Activated CD8-positive, alpha-beta memory T cell treated with anti-CD3 and anti-CD28 coated beads for 48 hours (primary cell): ENCODE measurements around the gene GRIPAP1.
A peak's percentile ranks its signal among the peaks of the same experiment; 100 is the strongest.

Experiments
- DNase-seq, 3 experiments: peaks; one replicate each; pipeline ENCODE4 v3.0.0-alpha.2; 2020; ENCODE audit warnings: low read depth in 2 of 3, low spot score in 2 of 3

Gene GRIPAP1

GRCh38 chrX:49002091-49002935, at the start of gene GRIPAP1:
Gene GRIPAP1, minus strand, starts transcription at chrX:49002264. Its CDS starts 35 bp downstream, at chrX:49002229.
- peak in 2 of 3 experiments; percentile 45 to 49 for DNase-seq

GRCh38 chrX:49043987-49044281, 41.9 kb upstream of the GRIPAP1 start:
- no peak for DNase-seq

DNA sequence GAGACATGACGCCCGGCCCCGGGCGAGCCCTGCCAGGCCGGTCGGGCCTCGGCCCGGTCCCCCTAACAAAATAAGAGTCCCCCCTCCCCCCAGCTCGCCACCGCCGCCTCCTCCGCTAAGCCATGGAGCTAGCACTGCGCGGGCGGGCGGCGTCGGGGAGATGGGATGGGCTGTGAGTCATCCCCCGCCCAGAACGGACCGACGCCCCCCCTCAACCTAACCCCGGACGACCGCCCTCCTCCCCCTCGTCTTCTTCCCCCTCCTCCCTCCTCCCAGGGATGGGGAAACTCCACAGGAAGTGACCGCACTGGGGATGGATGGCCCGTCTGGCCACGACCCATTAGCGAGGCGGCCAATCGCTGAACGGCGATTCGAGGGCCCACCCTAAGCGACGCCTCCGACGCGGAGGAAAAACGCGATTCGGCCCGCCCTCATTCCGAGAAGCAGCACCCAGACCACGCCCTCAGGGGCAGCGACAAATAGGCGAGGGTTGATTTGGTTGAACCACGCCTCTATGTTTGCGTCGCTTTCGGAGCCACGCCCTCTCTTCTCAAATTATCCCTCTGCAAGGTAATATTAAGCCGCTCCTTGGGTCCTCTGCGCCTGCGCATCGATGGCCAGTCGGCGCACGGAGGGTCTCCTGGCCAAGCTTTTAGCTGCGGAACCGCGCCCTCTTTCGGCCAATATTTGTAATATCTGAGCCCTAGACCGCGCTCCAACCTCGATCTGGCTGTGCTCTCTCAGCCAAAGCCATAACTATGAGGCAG, 41.3 kb upstream of the GRIPAP1 start, which contains the start of gene TFE3:
TSS of gene TFE3 (minus strand) at position 138 of the 767 bp plus-strand sequence. CDS start at position 7, 131 bp downstream.
- peak; percentile 63 to 86 (median 75) for DNase-seq

GRCh38 chrX:49042581-49043219, 40.6 kb upstream of the GRIPAP1 start:
- no peak for DNase-seq

DNA sequence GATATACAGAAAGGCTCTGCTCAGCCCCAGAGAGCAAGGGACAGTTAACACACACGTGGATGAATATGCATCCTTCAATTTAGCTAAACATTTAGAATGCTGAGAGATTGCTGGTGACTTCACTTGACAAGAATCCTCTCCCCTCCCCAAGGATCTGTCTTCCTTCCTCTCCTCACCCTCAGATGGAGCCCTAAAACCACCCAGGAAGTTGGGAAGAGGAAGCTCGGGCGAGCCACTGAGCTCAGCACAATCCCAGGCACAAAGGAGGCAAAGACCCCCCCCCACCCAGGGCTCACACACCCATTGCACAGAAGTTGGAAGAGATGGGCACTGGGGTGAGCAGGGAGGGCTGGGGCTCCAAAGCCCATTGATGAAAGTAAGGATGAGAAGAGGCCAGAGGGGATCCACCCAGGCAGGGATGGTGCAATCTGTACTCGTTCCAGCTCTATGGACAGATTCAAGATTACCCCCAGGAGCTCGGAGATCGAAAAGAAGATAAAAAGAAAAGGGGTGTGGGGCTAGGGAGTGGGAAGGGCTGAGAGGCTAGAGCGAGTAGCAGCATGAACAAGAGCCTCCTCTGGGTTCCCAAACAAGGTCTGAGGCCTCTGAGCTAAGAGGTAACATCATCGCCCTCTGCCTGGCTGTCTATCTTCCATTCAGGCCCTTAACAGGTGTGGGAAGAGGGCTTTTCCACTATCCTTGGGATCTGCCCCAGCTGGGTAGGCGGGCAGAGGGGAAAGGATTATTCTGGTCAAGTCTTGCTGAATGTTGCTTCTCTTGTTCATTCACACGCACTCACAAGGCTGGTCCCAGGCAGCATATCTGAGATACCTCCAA, 39.9 kb upstream of the GRIPAP1 start:
- no peak for DNase-seq

- DNase-seq = no peak
Measured at GRCh38 chrX:49040376-49040955, 38.4 kb upstream of the GRIPAP1 start.

GRCh38 chrX:49039598-49040375, 37.7 kb upstream of the GRIPAP1 start:
- DNase-seq = no peak

GRCh38 chrX:49037883-49038475, 35.9 kb upstream of the GRIPAP1 start:
- DNase-seq = no peak

- no peak for DNase-seq
Measured at GRCh38 chrX:49030283-49030682, 28.2 kb upstream of the GRIPAP1 start.

DNA sequence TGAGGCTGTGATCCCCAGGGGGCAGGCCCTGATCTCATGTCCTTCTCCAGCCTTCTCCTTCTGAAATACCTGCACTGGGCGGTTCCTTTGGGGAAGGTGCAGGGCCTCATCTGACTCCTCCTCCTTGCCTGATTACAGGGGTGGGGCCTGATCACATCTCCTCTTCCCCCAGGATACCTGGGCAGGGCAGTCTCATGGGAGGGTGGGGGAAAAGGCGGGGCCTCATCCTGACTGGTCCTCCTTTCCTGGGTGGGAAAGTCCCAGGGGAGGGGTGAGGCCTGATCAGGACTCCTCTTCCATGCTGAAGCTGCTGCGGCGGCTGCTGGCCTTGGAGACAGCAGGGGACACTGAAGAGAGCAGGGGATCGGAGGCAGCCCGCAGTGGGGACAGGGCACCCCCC, 27.8 kb upstream of the GRIPAP1 start:
- DNase-seq = no peak

DNA sequence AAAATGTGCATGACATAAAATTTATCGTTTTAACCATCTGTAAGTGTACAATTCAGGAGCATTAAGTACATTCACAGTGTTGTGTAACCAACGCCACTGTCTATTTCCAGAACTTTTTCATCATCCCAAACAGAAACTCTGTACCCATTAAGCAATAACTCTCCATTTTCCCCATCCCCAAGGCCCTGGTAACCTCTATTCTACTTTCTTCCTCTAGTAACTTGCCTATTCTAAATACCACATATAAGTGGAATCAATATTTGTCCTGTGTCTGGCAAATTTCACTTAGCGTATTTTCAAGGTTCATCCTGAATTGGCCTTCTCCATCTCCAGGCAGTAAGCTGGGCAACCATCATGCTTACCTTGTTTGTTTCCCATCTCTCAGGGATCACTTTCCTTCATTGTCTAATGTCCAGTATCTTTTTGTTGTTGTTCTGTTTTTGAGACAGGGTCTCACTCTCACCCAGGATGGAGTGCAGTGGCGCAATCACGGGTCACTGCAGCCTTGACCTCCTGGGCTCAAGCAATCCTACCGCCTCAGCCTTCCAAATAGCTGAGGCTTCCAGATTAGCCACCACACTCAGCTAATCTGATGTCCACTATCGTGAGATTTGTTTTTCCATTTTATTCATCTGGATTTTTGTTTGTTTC, 17.7 kb upstream of the GRIPAP1 start:
- DNase-seq = no peak

DNA sequence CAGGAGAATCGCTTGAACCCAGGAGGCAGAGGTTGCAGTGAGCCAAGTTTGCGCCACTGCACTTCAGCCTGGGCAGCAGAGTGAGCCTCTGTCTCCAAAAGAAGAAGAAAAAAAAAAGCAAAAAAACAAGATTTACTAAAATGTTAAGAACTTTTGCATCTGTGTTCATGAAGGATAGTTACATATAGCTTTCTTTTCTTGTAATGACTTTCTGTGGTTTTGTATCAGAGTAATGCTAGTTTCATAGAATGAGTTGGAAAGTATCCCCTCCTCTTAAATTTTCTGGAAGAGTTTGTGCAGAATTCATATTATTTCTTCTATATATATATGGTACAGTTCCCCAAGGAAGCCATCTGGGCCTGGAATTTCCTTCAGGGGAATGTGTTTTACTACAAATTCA, 17.0 kb upstream of the GRIPAP1 start:
- DNase-seq = no peak

- no peak for DNase-seq
Measured at GRCh38 chrX:49003696-49004095, 1.6 kb upstream of the GRIPAP1 start.

DNA sequence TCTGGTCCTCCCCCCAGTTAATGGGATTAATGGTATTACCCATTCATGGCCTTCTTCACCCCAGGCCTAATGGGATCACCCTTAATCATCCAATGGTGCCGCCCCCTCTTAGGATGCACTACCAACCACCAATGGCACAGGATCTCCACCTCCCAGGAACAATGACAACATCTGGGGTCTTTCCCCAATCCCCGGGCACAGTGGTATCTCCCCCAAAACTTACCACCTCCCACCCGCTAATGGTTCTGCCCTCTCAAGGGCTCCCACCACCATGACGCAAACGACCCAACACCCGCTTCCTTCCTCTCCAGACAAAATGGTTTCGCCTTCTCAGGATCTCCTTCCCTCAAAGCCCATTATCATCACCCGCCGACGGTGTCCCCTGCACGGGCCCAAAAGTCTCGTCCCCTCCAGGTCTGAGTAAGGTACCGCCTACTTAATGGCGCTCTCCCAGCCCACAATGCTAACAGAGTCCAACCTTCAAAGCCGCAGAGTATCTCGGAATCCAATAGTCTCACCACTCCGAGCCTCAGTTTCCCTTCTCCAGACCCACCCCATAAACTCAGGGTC, 458 bp downstream of the GRIPAP1 start:
- DNase-seq = peak; percentile 11 to 34 (median 14)

DNA sequence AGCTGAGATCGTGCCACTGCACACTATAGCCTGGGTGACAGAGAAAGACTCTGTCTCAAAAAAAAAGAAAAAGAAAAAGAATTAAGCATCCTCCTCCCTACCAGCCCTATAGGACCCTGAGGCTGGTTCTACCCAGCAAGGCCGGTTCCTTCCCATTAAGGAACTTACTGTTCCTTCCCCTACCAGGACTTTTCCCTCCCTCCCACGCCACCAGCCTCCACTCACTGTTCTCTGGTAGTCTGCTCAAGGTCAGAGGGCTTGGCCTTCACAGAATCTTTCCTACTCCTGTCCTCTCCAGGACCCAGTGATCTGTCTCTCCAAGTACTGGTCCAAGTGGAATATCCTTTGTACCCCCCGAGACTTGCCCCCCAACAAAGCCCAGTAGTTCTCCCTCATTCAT, 1.4 kb downstream of the GRIPAP1 start:
- DNase-seq = no peak

DNA sequence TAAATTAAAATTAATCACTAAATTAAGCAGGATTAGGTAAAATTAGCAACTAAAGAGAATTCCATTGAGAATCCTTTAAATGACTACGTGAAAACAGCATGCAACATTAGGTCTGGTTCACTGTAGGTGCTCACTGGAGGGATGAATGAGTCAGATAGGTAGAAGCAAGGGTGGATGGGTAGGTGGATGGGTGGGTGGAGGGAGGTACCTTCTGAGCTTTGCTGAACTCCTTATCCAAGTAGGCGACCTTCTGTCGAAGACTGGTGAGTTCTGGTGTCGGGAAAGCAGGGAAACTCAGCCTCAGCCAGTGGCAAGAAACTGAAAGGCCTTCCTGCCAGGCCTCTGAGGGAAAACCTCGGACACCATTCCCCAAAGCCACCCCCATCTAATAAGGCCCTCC, 3.0 kb downstream of the GRIPAP1 start:
- DNase-seq = no peak

DNA sequence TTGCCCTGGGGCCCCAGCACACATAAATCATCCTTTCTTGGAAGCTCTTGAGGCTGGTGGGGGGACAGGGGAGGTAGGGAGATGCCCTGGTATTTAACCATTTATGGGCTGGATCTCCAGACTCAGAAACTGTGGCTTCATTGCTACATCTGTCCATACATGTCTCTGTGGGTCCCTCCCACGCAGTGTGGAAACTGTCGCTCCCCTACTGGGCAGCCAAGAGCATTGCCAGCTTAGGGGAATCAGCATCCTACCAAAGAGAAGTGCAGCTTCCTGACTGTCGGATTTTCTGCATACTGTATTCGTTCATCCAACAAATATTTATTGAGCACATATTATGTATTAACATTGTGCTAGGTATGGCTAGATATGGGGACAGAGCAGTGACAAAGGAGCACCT, 3.7 kb downstream of the GRIPAP1 start:
- no peak for DNase-seq

DNA sequence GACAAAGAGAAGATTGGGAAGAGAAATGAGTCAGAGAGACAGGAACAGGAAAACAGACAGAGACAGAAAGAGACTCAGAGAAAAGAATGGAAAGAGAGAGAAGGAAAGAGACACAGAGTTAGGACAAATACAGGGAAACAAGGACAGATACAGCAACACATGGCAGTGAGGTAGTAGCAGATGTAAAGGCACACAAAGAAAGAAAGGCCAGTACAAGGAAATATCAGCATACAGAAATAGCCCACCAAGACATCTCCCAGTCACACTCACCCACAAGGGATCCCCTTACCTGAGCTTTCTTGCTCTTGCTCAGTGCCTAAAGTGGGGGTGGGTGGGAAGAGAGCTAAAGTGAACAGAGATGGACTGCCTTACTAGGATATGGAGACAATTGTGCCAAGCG, 4.2 kb downstream of the GRIPAP1 start:
- DNase-seq = no peak

DNA sequence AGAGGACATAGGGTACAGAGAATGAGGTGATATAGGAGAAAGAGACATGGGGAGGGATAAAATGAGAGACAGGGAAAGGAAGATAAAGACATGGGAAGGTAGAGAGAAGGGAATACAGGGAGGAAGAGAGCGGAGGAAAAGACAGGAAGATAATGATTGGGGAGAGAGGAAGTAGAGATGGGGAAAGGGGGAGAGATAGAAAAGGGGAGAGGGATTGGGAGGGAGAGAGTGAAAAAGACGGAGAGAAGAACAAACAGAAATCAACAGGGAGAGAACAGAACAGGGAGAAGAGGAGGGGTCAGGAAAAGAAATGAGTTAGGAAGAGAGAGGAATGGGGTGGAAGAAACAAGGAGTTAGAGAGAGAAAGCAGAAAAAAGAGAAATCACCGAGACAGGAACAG, 4.6 kb downstream of the GRIPAP1 start:
- DNase-seq = no peak
